GM21786 (cell line): Measurements from ENCODE around the gene ASZ1.

Source experiments
- ATAC-seq: cut with Tn5 transposase; IDR thresholded peaks from one replicate; pipeline ENCODE4 v1.9.1; 2021; ENCODE audit not compliant: unreplicated experiment

ASZ1 gene

DNA sequence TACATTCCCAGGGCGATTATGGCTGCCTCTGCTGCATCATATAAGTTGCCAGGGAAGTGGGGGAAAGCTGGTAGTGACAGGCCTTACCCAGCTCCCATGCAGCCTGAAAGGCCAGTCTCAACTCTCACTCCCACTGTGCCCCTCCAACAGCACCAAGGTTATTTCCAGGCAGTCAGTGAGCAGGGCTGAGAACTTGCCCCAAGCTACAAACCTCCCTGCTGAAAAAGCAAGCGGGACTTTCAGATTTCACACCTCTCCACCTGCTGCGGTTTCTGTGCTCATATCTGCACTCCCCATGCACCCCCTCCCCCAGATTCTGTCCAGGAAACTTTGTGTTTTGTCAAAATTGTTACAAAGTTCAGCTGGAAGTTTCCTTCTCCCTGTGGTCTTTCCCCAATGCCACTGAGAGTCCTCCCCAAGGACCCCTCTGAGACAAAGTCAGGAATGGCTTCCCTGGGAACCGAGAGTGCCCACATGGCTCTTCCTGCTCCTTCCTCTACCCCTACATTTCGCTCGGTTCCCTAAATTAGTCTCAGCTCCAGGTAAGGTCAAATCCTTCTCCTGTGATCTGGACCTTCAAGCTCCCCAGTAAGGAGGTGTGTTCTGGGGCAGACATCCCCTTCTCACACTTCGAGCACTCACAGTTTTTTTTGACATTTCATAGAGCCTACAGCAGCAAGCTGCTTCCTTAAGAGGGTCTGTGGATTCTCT lies 79.2 kb downstream of the ASZ1 start:
- ATAC-seq: peak; percentile 94

DNA sequence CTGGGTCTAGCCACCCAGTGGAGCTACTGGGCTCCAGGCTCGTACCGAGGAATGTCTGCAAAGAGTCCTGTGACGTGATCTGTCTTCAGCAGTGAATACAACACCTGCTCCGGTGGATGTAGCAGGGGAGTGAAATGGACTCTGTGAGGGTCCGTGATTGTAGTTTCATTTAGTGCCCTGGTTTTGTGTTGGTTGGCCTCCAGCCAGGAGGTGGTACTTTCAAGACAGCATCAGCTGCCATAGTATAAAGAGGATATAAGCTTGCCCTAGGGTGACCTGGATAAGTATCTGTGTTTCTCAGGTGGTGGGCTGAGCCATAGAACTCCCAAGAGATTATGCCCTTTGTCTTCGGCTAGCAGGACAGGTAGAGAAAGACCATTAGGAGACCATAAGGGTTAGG lies 79.8 kb downstream of the ASZ1 start:
- peak; percentile 21 for ATAC-seq

DNA sequence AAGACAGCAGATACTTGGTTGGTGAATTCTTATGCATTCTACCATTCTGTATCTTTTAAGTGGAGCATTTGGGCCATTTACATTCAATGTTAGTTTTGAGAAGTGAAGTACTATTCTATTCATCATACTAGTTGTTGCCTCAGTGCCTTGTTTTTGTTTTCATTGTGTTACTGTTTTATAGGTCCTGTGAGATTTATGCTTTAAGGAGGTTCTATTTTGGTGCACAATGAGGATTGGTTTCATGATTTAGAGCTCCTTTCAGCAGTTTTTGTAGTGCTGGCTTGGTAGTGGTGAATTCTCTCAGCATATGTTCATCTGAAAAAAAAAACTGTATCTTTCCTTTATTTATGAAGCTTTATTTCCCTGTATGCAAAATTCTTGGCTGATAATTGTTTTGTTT lies 81.1 kb downstream of the ASZ1 start:
- ATAC-seq: no peak

DNA sequence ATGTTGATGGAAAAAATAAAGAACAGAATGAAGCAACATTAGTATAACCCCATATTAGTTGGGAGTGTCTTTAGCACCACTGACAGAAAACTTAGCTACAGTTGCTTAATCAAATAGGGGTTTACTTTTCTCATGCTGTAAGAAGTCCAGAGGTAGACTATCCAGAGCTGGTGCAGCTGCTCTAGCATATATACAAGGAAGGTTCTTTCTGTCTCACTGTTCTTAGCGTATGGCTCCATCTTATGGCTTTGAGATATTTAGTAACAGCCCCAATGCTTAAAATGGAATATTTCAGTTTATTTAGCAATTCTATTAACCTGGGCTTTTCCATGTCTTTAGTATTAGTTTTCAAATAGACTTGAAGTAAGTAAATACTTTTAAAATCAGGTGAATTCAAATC lies 89.3 kb downstream of the ASZ1 start:
- ATAC-seq: no peak

DNA sequence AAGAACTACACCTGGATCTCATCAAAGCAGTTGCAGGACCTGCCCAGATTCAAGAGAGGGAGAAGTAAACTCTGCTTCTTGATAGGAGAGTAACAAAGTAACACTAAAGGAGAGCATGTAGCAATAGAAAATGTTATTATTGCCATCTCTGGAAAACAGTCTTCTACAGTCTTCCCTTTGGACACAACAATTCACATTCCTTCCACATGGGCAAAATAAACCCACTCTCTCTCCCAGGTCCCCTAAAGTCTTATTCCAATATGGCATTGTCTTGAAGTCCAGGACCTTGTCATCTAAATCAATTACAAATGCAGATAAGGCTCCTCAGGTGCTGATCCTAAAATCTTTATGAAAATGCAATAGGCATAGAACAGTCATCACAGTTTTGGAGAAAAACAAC lies 94.1 kb downstream of the ASZ1 start:
- no peak for ATAC-seq

DNA sequence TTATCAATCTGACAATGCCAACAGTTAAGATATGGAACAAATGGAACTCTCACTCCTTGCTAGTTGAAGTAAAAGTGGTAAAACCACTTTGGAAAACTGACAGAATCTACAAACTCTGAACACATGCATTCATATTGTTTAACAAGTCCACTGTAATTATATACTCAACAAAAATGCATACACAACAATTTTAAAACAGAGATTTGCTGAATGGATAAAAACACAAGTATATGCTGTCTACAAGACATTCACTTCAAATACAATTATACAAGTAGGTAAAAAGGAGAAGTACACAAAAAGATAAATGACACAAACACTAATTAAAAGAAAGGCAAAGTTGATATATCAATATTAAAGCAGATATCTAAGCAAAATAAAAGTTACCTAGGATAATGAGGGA lies 95.3 kb downstream of the ASZ1 start:
- no peak for ATAC-seq

DNA sequence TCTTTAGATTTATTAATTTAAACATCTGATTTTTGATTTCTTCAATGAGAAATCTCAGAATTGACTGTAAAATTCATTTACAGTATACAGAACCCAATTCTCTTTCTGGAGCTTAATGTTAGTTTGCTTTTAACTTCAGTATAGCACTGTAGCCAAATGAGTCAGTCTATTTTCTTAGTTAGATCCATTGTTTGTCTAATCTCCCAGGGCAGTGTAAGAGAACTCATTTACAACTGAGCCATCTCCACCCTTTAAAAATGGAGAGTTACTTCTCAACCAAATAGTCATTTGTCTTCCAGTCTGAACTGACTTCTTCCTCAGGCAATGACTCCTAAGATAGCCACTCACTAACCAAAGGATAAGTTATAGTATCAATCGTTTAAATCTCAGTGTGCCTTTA lies 101.5 kb downstream of the ASZ1 start:
- no peak for ATAC-seq

DNA sequence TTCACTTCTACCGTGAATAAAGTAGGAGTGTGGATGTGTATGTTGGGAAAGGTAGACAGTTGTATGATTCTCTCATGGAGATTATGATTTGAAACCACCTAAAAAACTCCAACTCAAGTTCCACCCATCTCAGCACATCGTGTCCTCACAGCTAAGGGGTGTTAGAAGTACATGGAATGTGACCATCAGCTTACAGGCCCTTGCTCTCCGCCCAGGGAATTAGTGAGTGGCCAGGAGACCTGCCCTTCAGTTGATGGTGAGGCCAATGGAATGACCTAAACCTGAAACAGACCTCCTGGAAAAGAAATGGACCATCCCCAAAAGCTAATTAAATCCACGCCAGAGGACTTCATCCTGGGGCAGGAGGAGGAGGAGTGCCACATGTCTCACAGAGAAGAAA lies 102.3 kb downstream of the ASZ1 start:
- no peak for ATAC-seq

DNA sequence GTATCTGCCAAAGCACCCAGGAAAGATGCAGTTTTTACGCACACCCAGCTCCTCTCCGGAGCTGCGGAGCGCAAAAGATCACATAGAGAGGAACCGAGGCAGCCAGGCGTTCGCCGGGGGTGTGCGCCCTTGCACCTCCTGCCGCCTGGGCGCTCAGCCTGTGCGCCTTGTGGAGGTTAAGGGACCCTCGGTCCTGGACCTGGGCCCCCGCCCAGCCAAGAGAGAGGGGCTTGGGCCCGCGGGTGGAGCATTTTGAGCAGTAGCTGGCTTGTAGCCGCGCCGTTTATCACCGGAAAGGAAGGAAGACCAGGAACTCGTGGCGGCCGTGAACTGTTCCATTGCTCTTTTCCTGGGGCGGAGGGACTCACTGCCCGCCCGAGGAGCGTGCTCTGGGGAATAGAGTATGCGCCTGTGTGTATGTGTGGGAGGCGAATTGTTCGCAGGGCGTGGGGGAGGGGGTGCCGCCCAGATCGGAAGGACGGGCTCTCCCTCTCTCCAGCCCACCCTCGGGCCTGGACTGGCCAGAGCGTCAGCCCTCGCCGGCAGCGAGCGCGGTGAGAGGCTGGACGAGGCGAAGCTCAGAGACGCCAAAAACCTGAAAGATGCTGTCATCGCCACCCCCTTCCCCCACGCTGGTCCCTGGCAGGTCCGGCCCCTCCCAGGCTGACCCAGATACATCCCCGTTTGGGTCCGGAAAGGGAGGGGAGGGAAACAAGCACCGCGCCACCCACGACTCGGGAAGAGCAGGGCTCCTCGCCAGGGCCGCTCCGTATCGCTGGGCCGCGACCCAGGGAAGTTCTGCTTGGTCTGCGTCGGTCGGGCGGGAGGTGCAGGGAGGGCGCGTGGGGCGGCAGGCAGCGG lies 103.2 kb downstream of the ASZ1 start:
- no peak for ATAC-seq

DNA sequence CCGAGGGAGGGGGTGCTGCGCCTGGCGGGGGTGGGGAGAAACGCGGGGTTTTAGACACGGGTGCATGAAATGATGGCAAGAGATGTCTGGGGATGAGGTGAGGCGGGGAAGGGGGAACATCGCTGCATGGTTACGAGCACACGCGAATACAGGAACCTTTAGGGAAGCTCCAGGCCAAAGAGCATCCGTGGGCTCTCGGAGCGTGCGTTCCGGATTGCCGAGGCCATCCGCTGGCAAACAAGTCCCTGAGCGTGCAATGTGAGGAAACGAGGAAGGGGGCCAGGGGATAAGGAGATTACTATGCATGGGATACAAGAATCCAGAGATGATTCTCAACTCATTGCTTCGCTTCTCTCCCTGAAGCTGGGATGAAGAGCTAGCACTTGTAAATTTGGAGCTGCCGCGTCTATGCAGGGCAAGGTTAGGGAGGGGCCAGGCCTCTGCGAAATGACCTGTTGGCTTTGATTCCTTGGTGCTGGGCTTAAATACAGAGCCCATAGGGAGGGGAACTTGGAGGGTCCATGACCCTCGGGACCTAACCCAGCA lies 103.9 kb downstream of the ASZ1 start:
- no peak for ATAC-seq

DNA sequence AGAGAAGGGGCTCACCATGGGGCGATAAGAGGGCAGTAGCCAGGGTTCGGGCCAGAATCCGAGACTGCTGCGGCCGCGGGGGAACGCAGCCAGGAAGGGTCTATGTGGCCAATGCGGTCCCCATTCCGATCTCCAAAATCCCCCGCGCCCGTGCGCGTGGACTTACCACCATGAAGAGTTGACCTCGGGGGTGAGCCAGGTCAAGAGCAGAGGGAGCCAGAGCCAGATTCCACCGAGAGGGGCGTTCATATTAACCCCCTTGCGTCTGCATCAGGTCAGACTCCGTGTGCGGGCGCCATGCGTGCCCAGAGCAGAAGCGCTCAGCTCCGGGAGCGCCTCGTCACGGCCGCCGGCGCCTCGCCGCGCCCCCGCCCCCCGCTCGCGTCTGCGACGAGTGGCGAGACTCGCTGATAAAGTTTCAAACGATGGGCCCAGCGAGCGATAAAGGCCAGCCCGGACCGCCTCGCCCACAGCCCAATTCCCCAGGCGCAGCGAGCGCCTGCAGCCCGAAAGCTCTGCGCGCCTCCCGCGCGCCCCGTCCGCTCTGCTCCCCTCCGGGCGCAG lies 104.5 kb downstream of the ASZ1 start, which contains the start of gene WNT2:
Gene WNT2 (minus strand): TSS at position 318 of the 564 bp plus-strand sequence. CDS start 69 bp downstream, at position 249.
- no peak for ATAC-seq

DNA sequence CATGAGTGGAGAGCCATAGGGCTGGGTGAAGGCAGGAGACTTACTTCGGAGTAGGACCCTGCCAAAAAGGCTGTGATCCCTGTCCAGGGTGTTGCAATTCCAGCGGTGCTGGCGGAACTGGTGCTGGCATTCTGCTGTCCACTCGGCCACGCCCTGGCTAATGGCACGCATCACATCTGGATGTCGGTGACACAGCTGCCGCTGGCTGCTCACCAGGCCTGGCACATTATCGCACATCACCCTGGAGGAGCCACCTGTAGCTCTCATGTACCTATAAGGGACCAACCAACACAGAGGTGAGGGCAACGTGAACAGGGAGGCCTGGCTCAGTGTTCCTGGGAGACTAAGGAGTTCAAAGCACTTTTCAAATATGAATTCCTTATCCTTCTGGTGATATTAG lies 106.8 kb downstream of the ASZ1 start:
- no peak for ATAC-seq

DNA sequence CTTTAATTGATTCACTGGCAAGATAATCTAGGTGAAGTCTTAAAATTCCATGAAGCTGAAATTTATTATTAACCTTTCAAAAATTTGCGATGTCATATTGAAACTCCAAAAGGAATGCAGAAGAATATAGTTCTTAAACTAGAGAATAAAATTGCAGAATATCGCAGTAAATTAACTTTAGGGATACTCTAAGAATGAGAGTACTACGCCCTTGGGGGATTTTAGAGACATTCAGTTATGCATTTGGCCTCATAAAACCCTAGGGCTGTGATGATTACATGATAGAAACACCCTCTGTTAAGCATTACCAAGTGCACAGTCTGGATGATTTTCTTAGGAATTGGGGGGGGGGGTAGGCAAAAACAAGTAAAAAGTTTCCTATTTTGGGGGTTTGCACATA lies 108.1 kb downstream of the ASZ1 start:
- no peak for ATAC-seq

DNA sequence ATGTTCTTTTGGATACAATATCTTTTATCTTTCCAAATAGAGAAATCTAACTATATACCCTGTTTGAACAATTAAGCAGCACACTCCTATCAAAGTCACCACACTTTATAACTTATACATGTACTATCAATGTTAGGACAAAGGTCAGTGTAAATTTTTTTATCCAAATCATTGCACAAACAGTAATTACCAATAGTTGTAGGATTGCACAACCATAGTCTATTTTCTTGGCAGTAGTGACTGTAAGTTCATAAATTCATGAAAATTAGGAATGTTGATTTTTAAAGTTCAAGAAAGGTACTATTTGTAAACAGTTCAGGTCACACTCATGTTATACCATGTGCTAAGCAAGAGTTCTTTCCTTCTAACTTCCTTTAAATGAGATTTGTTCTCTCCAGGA lies 113.7 kb downstream of the ASZ1 start:
- no peak for ATAC-seq
